ENCODE measurements around the gene DIPK1C.

The DIPK1C gene

DNA sequence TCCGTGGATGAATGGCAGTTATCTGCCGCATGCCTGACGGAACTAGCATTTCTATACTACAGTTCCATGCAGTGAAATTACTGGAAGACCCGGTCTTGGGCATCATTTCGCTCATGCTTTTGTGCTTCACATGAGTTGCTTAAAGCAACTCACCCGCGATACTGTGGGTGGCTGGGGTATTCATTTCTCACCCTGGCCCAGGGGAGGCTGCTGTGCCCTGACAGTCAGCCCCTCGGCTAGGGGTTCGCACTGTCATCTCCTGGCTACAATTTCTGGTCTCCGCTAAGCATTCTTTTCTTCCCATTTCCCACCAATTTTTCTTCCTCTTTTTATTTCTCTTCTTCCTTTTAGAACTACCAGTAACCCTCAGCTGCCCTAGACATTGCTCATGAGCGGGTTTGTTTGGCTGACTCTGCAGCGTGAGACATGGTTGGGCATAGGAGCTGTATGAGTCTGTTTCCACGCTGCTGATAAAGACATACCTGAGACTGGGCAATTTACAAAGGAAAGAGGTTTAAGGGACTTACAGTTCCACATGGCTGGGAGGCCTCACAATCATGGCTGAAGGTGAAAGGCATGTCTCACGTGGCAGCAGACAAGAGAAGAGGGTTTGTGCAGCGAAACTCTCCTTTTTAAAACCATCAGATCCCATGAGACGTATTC is 22.5 kb upstream of the DIPK1C start:
- no peaks in the 10 kb centered on the region for H3K36me3 ChIP-seq (ENCODE audit: insufficient read depth, low read depth, low read length)
- no peak overlapping the region for H3K9ac ChIP-seq (ENCODE audit: low read depth, low read length)
- no peak overlapping the region for H3K4me3 ChIP-seq (ENCODE audit: low read length)
- no peaks in the 10 kb centered on the region for H3K27me3 ChIP-seq (ENCODE audit: insufficient read depth, low read length)
- H3K4me1 ChIP-seq (ENCODE audit: insufficient read depth, low read length) = no peaks in the 10 kb centered on the region
- no peak overlapping the region for H3K27ac ChIP-seq (ENCODE audit: low read length)
- H3K9me3 ChIP-seq (ENCODE audit: insufficient read depth, low read depth, low read length) = no peaks in the 10 kb centered on the region

- H3K9me3 ChIP-seq (ENCODE audit: insufficient read depth, low read depth, low read length) = no peaks in the 10 kb centered on the region
- H3K9ac ChIP-seq (ENCODE audit: low read depth, low read length) = no peak overlapping the region
- H3K27me3 ChIP-seq (ENCODE audit: insufficient read depth, low read length) = no peaks in the 10 kb centered on the region
- no peaks in the 10 kb centered on the region for H3K36me3 ChIP-seq (ENCODE audit: insufficient read depth, low read depth, low read length)
- H3K27ac ChIP-seq (ENCODE audit: low read length) = no peak overlapping the region
- H3K4me1 ChIP-seq (ENCODE audit: insufficient read depth, low read length) = no peaks in the 10 kb centered on the region
- no peak overlapping the region for H3K4me3 ChIP-seq (ENCODE audit: low read length)
Observed at GRCh38 chr18:74478880-74479279, 21.8 kb upstream of the DIPK1C start.

DNA sequence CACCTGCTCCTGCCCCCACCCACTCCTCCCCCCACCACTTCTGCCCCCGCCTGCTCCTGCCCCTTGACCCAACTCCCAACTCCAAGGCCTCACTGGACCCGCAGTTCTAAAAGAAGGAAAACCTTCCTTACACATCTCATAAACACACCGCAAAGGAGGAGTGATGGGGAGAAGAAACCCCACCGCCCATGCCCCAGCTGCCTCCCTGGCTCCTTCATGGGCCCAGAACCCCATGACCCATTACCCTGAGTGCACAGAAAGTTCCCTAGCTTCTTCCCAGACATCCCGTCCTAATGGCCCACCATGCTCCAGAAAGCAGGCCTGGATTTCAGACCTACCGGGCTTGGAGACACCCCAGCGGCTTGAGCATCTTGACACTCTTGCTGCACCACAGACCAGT is 21.2 kb upstream of the DIPK1C start:
- Histone ChIP-seq H3K27ac (ENCODE audit: low read length) (no peak overlapping the region), H3K4me1 (ENCODE audit: insufficient read depth, low read length) (no peaks in the 10 kb centered on the region), H3K9ac (ENCODE audit: low read depth, low read length) (no peak overlapping the region), H3K36me3 (ENCODE audit: insufficient read depth, low read depth, low read length) (no peaks in the 10 kb centered on the region), H3K27me3 (ENCODE audit: insufficient read depth, low read length) (no peaks in the 10 kb centered on the region), H3K9me3 (ENCODE audit: insufficient read depth, low read depth, low read length) (no peaks in the 10 kb centered on the region), H3K4me3 (ENCODE audit: low read length) (no peak overlapping the region)

- H3K27me3 ChIP-seq (ENCODE audit: insufficient read depth, low read length) = no peaks in the 10 kb centered on the region
- no peaks in the 10 kb centered on the region for H3K4me1 ChIP-seq (ENCODE audit: insufficient read depth, low read length)
- no peak overlapping the region for H3K4me3 ChIP-seq (ENCODE audit: low read length)
- no peak overlapping the region for H3K27ac ChIP-seq (ENCODE audit: low read length)
- no peaks in the 10 kb centered on the region for H3K9me3 ChIP-seq (ENCODE audit: insufficient read depth, low read depth, low read length)
- H3K36me3 ChIP-seq (ENCODE audit: insufficient read depth, low read depth, low read length) = no peaks in the 10 kb centered on the region
- H3K9ac ChIP-seq (ENCODE audit: low read depth, low read length) = no peak overlapping the region
Observed at GRCh38 chr18:74477771-74478170, 20.7 kb upstream of the DIPK1C start.

DNA sequence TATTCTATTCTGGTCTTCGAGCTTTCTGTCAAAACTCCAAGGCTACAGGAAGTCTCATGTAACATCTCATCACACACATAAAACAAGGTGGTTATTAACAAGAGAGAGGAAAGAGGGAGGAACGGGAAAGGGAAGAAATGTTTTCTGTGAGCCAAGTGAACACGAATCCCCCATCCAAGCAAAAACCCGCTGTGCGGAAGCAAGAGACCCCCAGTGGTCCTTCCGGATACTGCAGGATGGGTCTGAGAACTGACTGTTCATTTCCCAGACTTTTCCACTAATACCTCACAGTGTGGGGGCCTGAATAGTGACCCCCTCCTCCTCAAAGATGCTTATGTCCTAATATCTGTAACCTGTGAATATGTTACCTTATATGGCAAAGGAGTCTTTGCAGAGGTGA is 19.0 kb upstream of the DIPK1C start:
- H3K27ac ChIP-seq (ENCODE audit: low read length) = no peak overlapping the region
- no peaks in the 10 kb centered on the region for H3K27me3 ChIP-seq (ENCODE audit: insufficient read depth, low read length)
- H3K9ac ChIP-seq (ENCODE audit: low read depth, low read length) = no peak overlapping the region
- no peaks in the 10 kb centered on the region for H3K36me3 ChIP-seq (ENCODE audit: insufficient read depth, low read depth, low read length)
- 0 out of 2 replicates have a peak, but pooled peaks cover 2% of the 10 kb centered on the region for H3K9me3 ChIP-seq (ENCODE audit: insufficient read depth, low read depth, low read length)
- H3K4me1 ChIP-seq (ENCODE audit: insufficient read depth, low read length) = no peaks in the 10 kb centered on the region
- no peak overlapping the region for H3K4me3 ChIP-seq (ENCODE audit: low read length)

DNA sequence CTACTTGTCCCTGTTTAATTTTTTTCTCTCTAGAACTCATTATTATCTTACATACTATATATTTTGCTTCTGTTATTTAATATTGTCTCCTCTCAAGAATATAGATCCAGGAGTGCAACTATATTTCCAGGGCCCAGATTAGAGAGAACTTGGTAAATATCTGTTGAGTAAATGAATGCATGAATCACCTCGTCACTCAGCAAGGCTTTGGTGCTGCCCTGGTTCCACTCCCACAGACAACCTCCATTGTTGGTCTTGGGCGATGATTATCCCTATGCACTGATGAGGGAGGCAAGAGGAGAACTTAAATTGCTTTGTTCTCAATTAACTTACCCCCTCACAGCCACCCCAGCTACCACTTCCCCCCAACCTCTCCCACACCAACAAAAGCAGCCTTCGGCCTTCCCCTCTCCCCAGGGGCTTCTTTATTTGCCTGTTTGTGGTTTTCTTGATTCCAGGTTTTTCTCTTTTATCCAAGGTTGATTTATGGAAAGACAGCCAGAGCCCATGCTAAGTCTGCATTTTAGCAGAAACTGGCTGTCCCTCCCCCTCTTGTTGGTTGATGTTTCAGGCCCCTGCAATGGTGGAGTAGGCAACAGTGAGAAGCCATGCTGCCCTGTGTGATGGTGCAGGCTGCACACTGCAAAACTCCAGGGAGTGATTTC is 17.0 kb upstream of the DIPK1C start:
- no peak overlapping the region for H3K9ac ChIP-seq (ENCODE audit: low read depth, low read length)
- H3K9me3 ChIP-seq (ENCODE audit: insufficient read depth, low read depth, low read length) = peaks cover 11% of the 10 kb centered on the region; the same call in 1 of the 2 replicates

GRCh38 chr18:74472312-74472711 is 15.2 kb upstream of the DIPK1C start:
- H3K4me1 ChIP-seq (ENCODE audit: insufficient read depth, low read length) = no peaks in the 10 kb centered on the region
- no peak overlapping the region for H3K27ac ChIP-seq (ENCODE audit: low read length)
- H3K27me3 ChIP-seq (ENCODE audit: insufficient read depth, low read length) = no peaks in the 10 kb centered on the region
- H3K9ac ChIP-seq (ENCODE audit: low read depth, low read length) = no peak overlapping the region
- no peak overlapping the region for H3K4me3 ChIP-seq (ENCODE audit: low read length)
- H3K9me3 ChIP-seq (ENCODE audit: insufficient read depth, low read depth, low read length) = peaks cover 11% of the 10 kb centered on the region; the same call in 1 of the 2 replicates
- H3K36me3 ChIP-seq (ENCODE audit: insufficient read depth, low read depth, low read length) = no peaks in the 10 kb centered on the region

More for the DNA sequence above, 17.0 kb upstream of the DIPK1C start:
- Histone ChIP-seq H3K27me3 (ENCODE audit: insufficient read depth, low read length) (no peaks in the 10 kb centered on the region), H3K4me3 (ENCODE audit: low read length) (no peak overlapping the region), H3K4me1 (ENCODE audit: insufficient read depth, low read length) (no peaks in the 10 kb centered on the region), H3K36me3 (ENCODE audit: insufficient read depth, low read depth, low read length) (no peaks in the 10 kb centered on the region), H3K27ac (ENCODE audit: low read length) (no peak overlapping the region)

GRCh38 chr18:74468547-74469061 is 11.5 kb upstream of the DIPK1C start:
- H3K27me3 ChIP-seq (ENCODE audit: insufficient read depth, low read length) = no peaks in the 10 kb centered on the region

GRCh38 chr18:74465775-74466174 is 8.7 kb upstream of the DIPK1C start:
- H3K36me3 ChIP-seq (ENCODE audit: insufficient read depth, low read depth, low read length) = no peaks in the 10 kb centered on the region
- no peak overlapping the region for H3K9ac ChIP-seq (ENCODE audit: low read depth, low read length)
- no peak overlapping the region for H3K4me3 ChIP-seq (ENCODE audit: low read length)
- no peaks in the 10 kb centered on the region for H3K4me1 ChIP-seq (ENCODE audit: insufficient read depth, low read length)
- H3K27ac ChIP-seq (ENCODE audit: low read length) = no peak overlapping the region
- H3K9me3 ChIP-seq (ENCODE audit: insufficient read depth, low read depth, low read length) = peaks cover 9% of the 10 kb centered on the region; the same call in 1 of the 2 replicates
- H3K27me3 ChIP-seq (ENCODE audit: insufficient read depth, low read length) = 0 out of 2 replicates have a peak, but pooled peaks cover 1% of the 10 kb centered on the region

More at GRCh38 chr18:74468547-74469061, 11.5 kb upstream of the DIPK1C start:
- no peak overlapping the region for H3K27ac ChIP-seq (ENCODE audit: low read length)
- no peak overlapping the region for H3K9ac ChIP-seq (ENCODE audit: low read depth, low read length)
- no peaks in the 10 kb centered on the region for H3K36me3 ChIP-seq (ENCODE audit: insufficient read depth, low read depth, low read length)
- H3K4me3 ChIP-seq (ENCODE audit: low read length) = no peak overlapping the region
- H3K9me3 ChIP-seq (ENCODE audit: insufficient read depth, low read depth, low read length) = peaks cover 11% of the 10 kb centered on the region; the same call in 1 of the 2 replicates
- no peaks in the 10 kb centered on the region for H3K4me1 ChIP-seq (ENCODE audit: insufficient read depth, low read length)

- Histone ChIP-seq H3K4me1 (ENCODE audit: insufficient read depth, low read length) (no peaks in the 10 kb centered on the region), H3K27ac (ENCODE audit: low read length) (no peak overlapping the region), H3K9ac (ENCODE audit: low read depth, low read length) (no peak overlapping the region), H3K36me3 (ENCODE audit: insufficient read depth, low read depth, low read length) (no peaks in the 10 kb centered on the region), H3K27me3 (ENCODE audit: insufficient read depth, low read length) (peaks cover 18% of the 10 kb centered on the region), H3K4me3 (ENCODE audit: low read length) (no peak overlapping the region), H3K9me3 (ENCODE audit: insufficient read depth, low read depth, low read length) (no peaks in the 10 kb centered on the region)
Observed at GRCh38 chr18:74463983-74464382, 6.9 kb upstream of the DIPK1C start.

DNA sequence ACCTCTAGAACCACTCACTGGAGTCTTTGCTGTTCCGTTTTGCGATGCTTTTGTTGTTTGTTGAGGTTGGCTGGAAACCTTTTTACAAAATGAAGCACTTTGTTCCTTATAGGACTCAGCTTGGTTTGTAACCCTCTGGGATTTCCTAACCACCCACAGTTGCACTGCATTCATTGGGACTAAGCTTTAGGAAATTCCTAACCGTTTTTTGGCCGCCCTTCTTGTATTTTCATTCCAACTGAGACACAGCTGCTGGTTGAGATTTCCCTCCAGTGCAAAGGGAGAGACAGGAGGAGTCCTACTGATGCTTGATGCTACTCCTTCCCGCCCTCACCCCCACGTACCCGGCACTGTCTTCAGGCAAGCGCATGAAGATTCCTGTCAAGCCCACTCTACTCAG is 6.1 kb upstream of the DIPK1C start:
- Histone ChIP-seq H3K27me3 (ENCODE audit: insufficient read depth, low read length) (peaks cover 26% of the 10 kb centered on the region), H3K9me3 (ENCODE audit: insufficient read depth, low read depth, low read length) (no peaks in the 10 kb centered on the region), H3K27ac (ENCODE audit: low read length) (no peak overlapping the region), H3K9ac (ENCODE audit: low read depth, low read length) (no peak overlapping the region), H3K4me3 (ENCODE audit: low read length) (no peak overlapping the region), H3K4me1 (ENCODE audit: insufficient read depth, low read length) (no peaks in the 10 kb centered on the region), H3K36me3 (ENCODE audit: insufficient read depth, low read depth, low read length) (no peaks in the 10 kb centered on the region)

- Histone ChIP-seq H3K9ac (ENCODE audit: low read depth, low read length) (no peak overlapping the region), H3K36me3 (ENCODE audit: insufficient read depth, low read depth, low read length) (no peaks in the 10 kb centered on the region), H3K9me3 (ENCODE audit: insufficient read depth, low read depth, low read length) (no peaks in the 10 kb centered on the region), H3K27ac (ENCODE audit: low read length) (no peak overlapping the region), H3K27me3 (ENCODE audit: insufficient read depth, low read length) (peaks cover 48% of the 10 kb centered on the region), H3K4me1 (ENCODE audit: insufficient read depth, low read length) (no peaks in the 10 kb centered on the region), H3K4me3 (ENCODE audit: low read length) (no peak overlapping the region)
Observed at GRCh38 chr18:74460825-74461224, 3.7 kb upstream of the DIPK1C start.

Measured in iPS-20b (cell line).